ENCODE data around the gene HDDC2.

GRCh38 chr6:125341460-125341859 lies 39.7 kb upstream of the HDDC2 start:
- TF ChIP-seq POLR2A (IDR thresholded peaks at IDR 0.05) (no peak), CTCF (IDR thresholded peaks at IDR 0.05) (no peak)

Data from body of pancreas (tissue), 4 donors.